Right lobe of liver (tissue), 6 donors: ENCODE measurements around the gene GALNT2. TPM values are rescaled to one million over a fixed set of nuclear protein-coding genes. Genes with fewer than 3 reads are reported as not detected.

Experiments
- ATAC-seq, 4 donors: fragments of 200-7000 bp; cut with Tn5 transposase; one replicate each; pipeline ENCODE4 v1.9.1; 2020; ENCODE audit warnings: mild to moderate bottlenecking in 4 of 4, moderate library complexity in 4 of 4
- DNase-seq, 3 donors: peaks; one replicate each; pipeline ENCODE4 v3.0.0-alpha.2; 2020
- H3K27ac ChIP-seq, 3 donors: fragments of 200-600 bp; one replicate each; pipeline ENCODE4 v1.8.0; 2022
- H3K27me3 ChIP-seq, 2 donors: fragments of 200-600 bp; one replicate each; pipeline ENCODE4 v1.8.0; 2022
- H3K36me3 ChIP-seq, 4 donors: fragments of 200-600 bp; sonication (generic) in 1 of 4; one replicate each; pipeline versions ENCODE4 v1.5.1 to v1.8.0; 2017 to 2022; ENCODE audit warnings: control low read depth in 1 of 4
- H3K4me1 ChIP-seq, 4 donors: fragments of 200-600 bp; sonication (generic) in 1 of 4; one replicate each; pipeline versions ENCODE4 v1.5.1 to v1.8.0; 2017 to 2022; ENCODE audit warnings: control low read depth in 1 of 4
- H3K4me3 ChIP-seq, 3 donors: fragments of 200-600 bp; one replicate each; pipeline ENCODE4 v1.8.0; 2022
- H3K9me3 ChIP-seq, 4 donors: fragments of 200-600 bp; sonication (generic) in 1 of 4; one replicate each; pipeline versions ENCODE4 v1.5.1 to v1.8.0; 2017 to 2022; ENCODE audit warnings: control low read depth in 1 of 4
- POLR2A ChIP-seq: fragments of 450-650 bp; IDR thresholded peaks from one replicate; pipeline ENCODE4 v1.6.1; 2017; ENCODE audit warnings: antibody characterized with exemption, mild to moderate bottlenecking
- WGBS: methylation state at CpG from one replicate; pipeline ENCODE4 v1.1.6; 2018; ENCODE audit warnings: low coverage, low lambda C conversion rate; ENCODE audit not compliant: insufficient coverage; ENCODE audit errors: missing lambda C conversion rate; 5-methylcytosine and 5-hydroxymethylcytosine counted together
- intact Hi-C, 2 donors: fragments of 100-400 bp; cut with DNase I; formaldehyde crosslinking; loops; one replicate each; pipeline versions ENCODE4 v1.11.2 to v1.14.1; 2022
- total RNA-seq, 6 experiments: library from RNA; depleted of rRNA in 2 of 6; stranded (reverse); fragments of >200 nt in 2 of 6; fragmentation: NEBNext Ultra II Directional in 3 of 6; extraction: Animal tissue kit (Norgen Biotek cat#: 25700) in 3 of 6; gene quantifications; one replicate each; pipeline versions ENCODE4 v1.1.0 to v1.2.4, GENCODE V29; 2016 to 2023
- TF ChIP-seq, protein P1 (sequence below), 4 donors: fragments of 200-600 bp in 3 of 4; fragments of 450-650 bp in 1 of 4; IDR thresholded peaks; one replicate each; pipeline versions ENCODE4 v1.5.1 to v1.8.0; 2016 to 2022; ENCODE audit warnings: antibody characterized with exemption in 4 of 4, mild to moderate bottlenecking in 2 of 4
- donor health status: DM: no; HTN: yes; CAD: no.
- donor health status: DM: no; HTN: no; CAD: no.
- donor health status: DM: no; HTN: no; CAD: no.
- donor health status: DM: no; HTN: yes; CAD: no.
- donor health status: DM: no; HTN: yes; CAD: no.

Gene GALNT2
- total RNA-seq, 6 experiments from 2014 or later: 58.0 to 152 (median 131) TPM

DNA sequence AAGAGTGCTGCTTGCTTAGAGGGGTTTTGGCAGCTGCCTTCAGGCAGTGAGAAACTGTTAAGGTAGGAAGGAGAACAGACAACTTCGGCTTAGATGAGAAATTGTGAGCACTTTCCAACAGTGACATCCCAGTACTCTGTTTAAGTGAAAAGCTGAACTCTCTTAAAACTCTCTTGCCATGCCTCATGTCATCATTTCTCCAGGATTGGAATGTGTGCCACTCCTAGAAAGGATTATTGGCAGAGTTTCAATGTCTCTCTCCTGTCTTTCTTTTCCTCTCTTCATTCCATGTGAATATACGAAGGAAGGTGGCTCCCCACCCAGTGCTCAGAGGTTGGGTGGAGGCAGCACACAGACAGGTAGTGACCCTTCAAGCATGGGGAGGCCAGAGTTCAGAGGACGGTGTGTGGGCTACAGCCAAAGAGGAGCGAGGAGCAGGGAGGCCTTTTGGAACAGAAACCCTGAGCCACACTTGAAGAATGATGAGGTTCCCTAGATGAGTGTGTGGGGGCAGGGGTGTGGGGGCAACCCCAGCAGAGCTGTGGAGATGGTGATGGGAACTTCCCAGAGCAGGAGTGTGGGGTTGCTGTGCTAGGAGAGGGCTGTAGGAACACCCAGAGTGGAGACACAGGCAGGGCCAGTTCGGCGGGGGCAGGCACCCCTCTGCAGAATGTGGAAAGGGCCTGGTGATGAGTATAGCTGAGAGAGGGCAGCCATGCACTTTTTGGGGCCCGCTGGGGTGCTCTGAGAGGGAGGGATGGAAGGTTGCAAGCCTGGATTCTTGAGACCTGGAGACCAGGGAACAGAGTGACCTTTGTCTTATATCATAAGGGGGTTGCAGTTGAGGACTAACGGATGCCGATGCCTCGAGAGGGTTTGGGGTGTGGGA is 58.8 kb downstream of the GALNT2 start:
- ATAC-seq: no peak
- TF ChIP-seq, protein P1, sequence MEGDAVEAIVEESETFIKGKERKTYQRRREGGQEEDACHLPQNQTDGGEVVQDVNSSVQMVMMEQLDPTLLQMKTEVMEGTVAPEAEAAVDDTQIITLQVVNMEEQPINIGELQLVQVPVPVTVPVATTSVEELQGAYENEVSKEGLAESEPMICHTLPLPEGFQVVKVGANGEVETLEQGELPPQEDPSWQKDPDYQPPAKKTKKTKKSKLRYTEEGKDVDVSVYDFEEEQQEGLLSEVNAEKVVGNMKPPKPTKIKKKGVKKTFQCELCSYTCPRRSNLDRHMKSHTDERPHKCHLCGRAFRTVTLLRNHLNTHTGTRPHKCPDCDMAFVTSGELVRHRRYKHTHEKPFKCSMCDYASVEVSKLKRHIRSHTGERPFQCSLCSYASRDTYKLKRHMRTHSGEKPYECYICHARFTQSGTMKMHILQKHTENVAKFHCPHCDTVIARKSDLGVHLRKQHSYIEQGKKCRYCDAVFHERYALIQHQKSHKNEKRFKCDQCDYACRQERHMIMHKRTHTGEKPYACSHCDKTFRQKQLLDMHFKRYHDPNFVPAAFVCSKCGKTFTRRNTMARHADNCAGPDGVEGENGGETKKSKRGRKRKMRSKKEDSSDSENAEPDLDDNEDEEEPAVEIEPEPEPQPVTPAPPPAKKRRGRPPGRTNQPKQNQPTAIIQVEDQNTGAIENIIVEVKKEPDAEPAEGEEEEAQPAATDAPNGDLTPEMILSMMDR (IDR thresholded peaks at IDR 0.05): no peak
- no peak for TF ChIP-seq POLR2A
- intact Hi-C loops: no loop called here
- no peak overlapping the region for H3K27ac ChIP-seq
- H3K4me3 ChIP-seq: no peak overlapping the region
- H3K27me3 ChIP-seq: no peaks in the 10 kb centered on the region
- WGBS: 80% methylated on average over 3 of the region's 10 CpGs
- peaks cover 0 to 44% (median 10%) of the 10 kb centered on the region in 4 donors for H3K4me1 ChIP-seq
- no peak for DNase-seq
- H3K36me3 ChIP-seq: no peaks in the 10 kb centered on the region
- H3K9me3 ChIP-seq: no peaks in the 10 kb centered on the region

DNA sequence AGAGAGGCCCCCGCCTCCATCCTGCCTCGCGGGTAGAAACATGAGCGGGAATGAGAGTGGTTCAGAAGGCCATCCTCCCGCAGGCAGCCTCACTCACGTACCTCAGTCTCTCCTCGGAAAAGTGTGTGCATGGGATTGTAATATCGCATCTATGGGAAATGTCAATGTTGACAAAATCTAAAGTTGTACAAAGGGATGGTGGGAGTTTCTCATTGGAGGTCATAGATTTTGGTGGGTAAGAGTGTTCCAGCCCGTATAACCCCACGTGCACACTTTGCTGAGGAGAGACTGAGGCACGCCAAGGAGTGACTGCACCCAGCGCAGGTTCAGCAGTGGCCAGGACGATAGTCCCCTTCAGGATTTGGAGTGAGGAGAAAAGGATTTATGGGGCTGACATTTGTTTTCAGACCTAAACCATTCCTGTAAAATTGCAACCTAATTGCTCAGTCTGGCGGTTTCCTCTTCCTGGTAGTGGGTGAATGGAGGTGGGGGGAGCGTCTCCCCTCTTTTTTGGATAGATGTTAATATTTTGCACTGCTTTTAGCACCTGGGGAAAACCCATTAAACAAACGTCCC is 59.6 kb downstream of the GALNT2 start:
- no peak overlapping the region for H3K4me3 ChIP-seq
- intact Hi-C loops: no loop called here
- H3K4me1 ChIP-seq: peaks cover 0 to 44% (median 9%) of the 10 kb centered on the region in 4 donors
- TF ChIP-seq POLR2A: no peak
- TF ChIP-seq, protein P1 (IDR thresholded peaks at IDR 0.05): no peak
- H3K36me3 ChIP-seq: no peaks in the 10 kb centered on the region
- H3K9me3 ChIP-seq: no peaks in the 10 kb centered on the region
- WGBS: 80% methylated on average over 15 of the region's 16 CpGs
- H3K27ac ChIP-seq: no peak overlapping the region
- DNase-seq (no peak), ATAC-seq (no peak)
- no peaks in the 10 kb centered on the region for H3K27me3 ChIP-seq

DNA sequence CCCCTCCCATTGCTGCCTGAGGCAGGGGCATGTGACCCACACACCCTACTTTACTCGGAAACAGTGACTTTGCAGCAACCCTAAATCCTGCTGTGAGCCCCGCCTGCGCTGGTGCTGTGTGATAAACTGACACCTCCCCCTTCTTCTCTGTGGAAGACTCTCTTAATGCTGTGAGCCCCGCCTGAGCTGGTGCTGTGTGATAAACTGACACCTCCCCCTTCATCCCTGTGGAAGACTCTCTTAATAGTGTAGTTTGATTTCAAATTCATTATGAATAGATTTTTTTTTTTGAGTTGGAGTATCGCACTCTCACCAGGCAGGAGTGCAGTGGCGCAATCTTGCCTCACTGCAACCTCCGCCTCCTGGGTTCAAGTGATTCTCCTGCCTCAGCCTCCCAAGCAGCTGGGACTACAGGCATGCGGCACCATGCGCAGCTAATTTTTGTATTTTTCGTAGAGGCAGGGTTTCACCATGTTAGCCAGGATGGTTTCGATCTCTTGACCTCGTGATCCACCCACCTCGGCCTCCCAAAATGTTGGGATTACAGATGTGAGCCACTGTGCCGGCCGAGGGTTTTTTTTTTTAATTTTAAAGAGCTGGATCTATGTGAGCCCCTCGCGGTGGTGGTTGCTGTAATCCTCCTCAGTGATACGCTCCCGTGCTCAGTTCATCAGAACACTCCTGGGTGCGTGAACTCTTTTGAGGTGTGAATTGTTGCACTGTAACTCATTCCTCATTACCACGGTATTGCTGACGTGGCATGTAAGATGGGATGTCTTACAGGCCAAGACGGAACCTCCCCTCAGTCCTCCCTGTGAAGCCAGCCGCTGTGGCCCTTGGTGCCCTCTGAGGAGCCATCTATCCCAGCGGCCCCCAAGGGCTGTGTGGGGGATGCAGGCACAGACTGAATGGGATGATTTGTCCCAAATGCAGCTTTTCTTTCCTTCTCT is 60.3 kb downstream of the GALNT2 start:
- TF ChIP-seq POLR2A: no peak
- TF ChIP-seq, protein P1 (IDR thresholded peaks at IDR 0.05): no peak
- Histone ChIP-seq H3K4me1 (peaks cover 0 to 38% (median 9%) of the 10 kb centered on the region in 4 donors), H3K27ac (no peak overlapping the region), H3K36me3 (no peaks in the 10 kb centered on the region), H3K9me3 (no peaks in the 10 kb centered on the region), H3K27me3 (no peaks in the 10 kb centered on the region), H3K4me3 (no peak overlapping the region)
- ATAC-seq (peak in 2 of 4 donors; percentile 7), DNase-seq (no peak)
- WGBS: 76% methylated on average over 9 of the region's 25 CpGs
- intact Hi-C loops: no loop called here

DNA sequence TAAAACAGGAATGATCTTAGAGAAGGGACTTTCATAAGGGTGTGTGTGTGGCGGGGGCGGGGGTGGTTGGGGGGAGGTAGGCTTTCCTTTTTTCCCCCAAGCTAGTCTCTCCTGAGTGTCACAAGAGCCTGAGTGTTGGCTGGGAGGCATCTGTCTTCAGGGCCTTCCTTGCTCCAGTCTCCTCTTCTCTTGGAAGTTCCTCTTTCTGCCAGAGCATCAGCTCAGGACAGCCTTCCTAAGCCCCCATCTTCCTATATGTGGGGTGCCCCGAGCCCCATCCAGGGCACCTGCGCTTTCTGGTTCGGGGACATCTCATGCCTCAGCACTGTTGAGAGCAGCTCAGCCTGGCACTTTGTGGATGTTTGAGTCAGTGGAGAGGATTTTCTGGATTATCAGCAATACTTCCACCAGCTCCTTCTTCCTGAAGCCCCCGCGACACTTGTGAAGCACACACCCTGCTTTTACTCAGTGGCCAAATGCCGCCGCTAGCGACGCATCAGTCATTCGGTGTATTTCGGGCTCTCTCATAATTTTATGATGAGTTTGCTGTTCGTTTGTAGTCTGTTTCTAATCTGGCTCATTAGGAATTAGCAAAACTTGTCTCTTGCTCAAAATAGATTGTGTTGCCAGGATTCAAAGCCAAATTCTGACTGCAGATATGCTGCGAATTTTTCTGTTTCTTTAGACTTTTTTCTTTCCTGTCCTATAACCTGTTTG is 61.7 kb downstream of the GALNT2 start:
- Histone ChIP-seq H3K4me3 (no peak overlapping the region), H3K9me3 (no peaks in the 10 kb centered on the region), H3K36me3 (no peaks in the 10 kb centered on the region), H3K27ac (no peak overlapping the region), H3K27me3 (no peaks in the 10 kb centered on the region), H3K4me1 (peaks cover 0 to 35% (median 9%) of the 10 kb centered on the region in 4 donors)
- WGBS: 65% methylated on average over 12 of the region's 15 CpGs
- DNase-seq: no peak
- intact Hi-C loops: no loop called here
- no peak for ATAC-seq
- no peak for TF ChIP-seq POLR2A
- TF ChIP-seq, protein P1 (IDR thresholded peaks at IDR 0.05): no peak
